CD14-positive monocyte (primary cell): ENCODE data around the gene SARNP. TPM values are rescaled to one million over a fixed set of nuclear protein-coding genes. Genes with fewer than 3 reads are reported as not detected.
A peak's percentile ranks its signal among the peaks of the same experiment; 100 is the strongest.

Experiments
- DNase-seq, 3 donors: peaks; one replicate each; pipeline ENCODE4 v3.0.0-alpha.2; 2011 to 2022
- H2AFZ ChIP-seq: 2 replicates; pipeline ENCODE4 v1.6.0; 2012; ENCODE audit warnings: mild to moderate bottlenecking, low read depth, low read length, inconsistent platforms; ENCODE audit not compliant: insufficient read depth, poor library complexity, severe bottlenecking
- H3K27ac ChIP-seq, 2 donors: 1 replicate in 1 of 2; 2 replicates in 1 of 2; pipeline ENCODE4 v1.5.1; 2012 to 2013; ENCODE audit warnings: low read length in 2 of 2, control low read depth in 1 of 2, inconsistent platforms in 1 of 2, low read depth in 1 of 2, mild to moderate bottlenecking in 1 of 2
- H3K27me3 ChIP-seq, 2 donors: one replicate each; pipeline versions ENCODE4 v1.6.0 to v1.6.1; 2011 to 2013; ENCODE audit warnings: low read length in 2 of 2; ENCODE audit not compliant: control insufficient read depth in 2 of 2, insufficient read depth in 2 of 2
- H3K36me3 ChIP-seq, 2 donors: replicated peaks in 1 of 2; 1 replicate in 1 of 2; 2 replicates in 1 of 2; pipeline versions ENCODE4 v1.5.1 to v1.6.1; 2012 to 2013; ENCODE audit warnings: low read length in 2 of 2, control low read depth in 1 of 2, inconsistent platforms in 1 of 2, mild to moderate bottlenecking in 1 of 2; ENCODE audit not compliant: insufficient read depth in 2 of 2, control insufficient read depth in 1 of 2
- H3K4me1 ChIP-seq, 2 donors: 1 replicate in 1 of 2; 2 replicates in 1 of 2; pipeline versions ENCODE4 v1.5.1 to v1.6.1; 2012 to 2013; ENCODE audit warnings: low read length in 2 of 2, control low read depth in 1 of 2, inconsistent platforms in 1 of 2, mild to moderate bottlenecking in 1 of 2, moderate library complexity in 1 of 2; ENCODE audit not compliant: insufficient read depth in 2 of 2, control insufficient read depth in 1 of 2
- H3K4me2 ChIP-seq: replicated peaks from 2 replicates; pipeline ENCODE3; 2012; ENCODE audit warnings: low read length, moderate library complexity, mild to moderate bottlenecking; ENCODE audit not compliant: poor library complexity, severe bottlenecking; ENCODE audit errors: extremely low read depth
- H3K4me3 ChIP-seq, 3 experiments: fragments of 200-600 bp in 1 of 3; sonication (generic) in 1 of 3; replicated peaks in 1 of 3; 1 replicate in 2 of 3; 2 replicates in 1 of 3; pipeline ENCODE4 v1.5.1; 2011 to 2013; ENCODE audit warnings: low read length in 3 of 3, mild to moderate bottlenecking in 3 of 3, control low read depth in 2 of 3, low read depth in 2 of 3, inconsistent platforms in 1 of 3, moderate library complexity in 1 of 3
- H3K79me2 ChIP-seq: 2 replicates; pipeline ENCODE4 v1.6.0; 2012; ENCODE audit warnings: mild to moderate bottlenecking, control low read depth, inconsistent platforms, low read length, moderate library complexity; ENCODE audit not compliant: insufficient read depth
- H3K9ac ChIP-seq: 2 replicates; pipeline ENCODE4 v1.6.0; 2017; ENCODE audit warnings: low read length, mild to moderate bottlenecking; ENCODE audit not compliant: insufficient read depth, poor library complexity, severe bottlenecking
- H3K9me3 ChIP-seq, 2 donors: replicated peaks in 1 of 2; 1 replicate in 1 of 2; 2 replicates in 1 of 2; pipeline versions ENCODE4 v1.5.1 to v1.6.1; 2012 to 2013; ENCODE audit warnings: low read length in 2 of 2, control low read depth in 1 of 2; ENCODE audit not compliant: control insufficient read depth in 1 of 2, insufficient read depth in 1 of 2
- H4K20me1 ChIP-seq: 2 replicates; pipeline ENCODE4 v1.6.0; 2012; ENCODE audit warnings: mild to moderate bottlenecking, low read length, control low read depth, moderate library complexity; ENCODE audit not compliant: insufficient read depth
- H3K27ac Mint-ChIP-seq, 7 donors: one replicate each; pipeline ENCODE4 v1.8.0; 2020; ENCODE audit warnings: mild to moderate bottlenecking in 7 of 7, mixed read lengths in 7 of 7, moderate library complexity in 6 of 7, inconsistent platforms in 2 of 7
- H3K27me3 Mint-ChIP-seq, 3 donors: one replicate each; pipeline ENCODE4 v1.8.0; 2021 to 2022; ENCODE audit warnings: low read depth in 3 of 3, mild to moderate bottlenecking in 3 of 3, mixed read lengths in 3 of 3, moderate library complexity in 3 of 3, inconsistent platforms in 1 of 3
- H3K36me3 Mint-ChIP-seq, 2 donors: one replicate each; pipeline ENCODE4 v1.8.0; 2020; ENCODE audit warnings: mixed read lengths in 2 of 2, inconsistent platforms in 1 of 2, mild to moderate bottlenecking in 1 of 2
- H3K4me1 Mint-ChIP-seq: one replicate; pipeline ENCODE4 v1.8.0; 2020; ENCODE audit warnings: mild to moderate bottlenecking, mixed read lengths
- H3K4me3 Mint-ChIP-seq, 2 donors: one replicate each; pipeline ENCODE4 v1.8.0; 2020; ENCODE audit warnings: mild to moderate bottlenecking in 2 of 2, mixed read lengths in 2 of 2, moderate library complexity in 1 of 2
- H3K9me3 Mint-ChIP-seq, 7 donors: one replicate each; pipeline ENCODE4 v1.8.0; 2020 to 2022; ENCODE audit warnings: mixed read lengths in 7 of 7, mild to moderate bottlenecking in 6 of 7, moderate library complexity in 6 of 7, inconsistent platforms in 2 of 7
- CTCF ChIP-seq: fragments of 200-600 bp; IDR thresholded peaks from one replicate; pipeline ENCODE4 v1.8.0; 2022; ENCODE audit warnings: antibody characterized with exemption, mild to moderate bottlenecking
- WGBS: methylation state at CpG from one replicate; pipeline ENCODE4 v1.1.5; 2013; ENCODE audit warnings: missing lambda C conversion rate; ENCODE audit not compliant: insufficient coverage; 5-methylcytosine and 5-hydroxymethylcytosine counted together
- intact Hi-C, 2 donors: fragments of 100-400 bp; cut with micrococcal nuclease; formaldehyde crosslinking; loops; one replicate each; pipeline versions ENCODE4 v1.15.0 to v1.15.1; 2023
- polyA plus RNA-seq, 3 donors: library from polyadenylated mRNA; depleted of rRNA in 1 of 3; unstranded in 2 of 3; stranded (reverse) in 1 of 3; fragments of 300-500 nt in 2 of 3; fragments of >200 nt in 1 of 3; fragmentation: Illumina TruSeq in 2 of 3; gene quantifications; 1 replicate in 2 of 3; 2 replicates in 1 of 3; pipeline ENCODE4 v1.2.3, GENCODE V29; 2012 to 2021

The SARNP gene
- polyA plus RNA-seq, 3 donors = 28.9 to 139 (median 98.6) TPM

- H3K27ac Mint-ChIP-seq = peak overlapping the region in 6 of 7 donors; percentile 85 to 95 (median 92)
- H3K9me3 ChIP-seq = no peaks in the 10 kb centered on the region
- H3K4me3 ChIP-seq = peak overlapping the region in 1 of 3 experiments; percentile 89
- peak overlapping the region; percentile 86 for H3K4me2 ChIP-seq
- intact Hi-C loops = loop anchor here (2.0 to 10.0 kb wide), 2 partner anchors 98 to 286 kb away; partner anchors contain the start of genes PYM1 (in 1 of the 2), RPL41 (in 1 of the 2) and ZC3H10 (in 1 of the 2)
- peaks cover 4% of the 10 kb centered on the region for H4K20me1 ChIP-seq
- H3K27ac ChIP-seq = peak overlapping the region; percentile 15 to 86
- peaks cover 5 to 11% of the 10 kb centered on the region in 2 donors for H3K36me3 ChIP-seq
- no peaks in the 10 kb centered on the region for H3K9me3 Mint-ChIP-seq
- H3K27me3 ChIP-seq = no peaks in the 10 kb centered on the region
- H2AFZ ChIP-seq = peak overlapping the region; percentile 93
- H3K4me1 ChIP-seq = peaks cover 47 to 54% of the 10 kb centered on the region in 2 donors
- no peak for TF ChIP-seq CTCF
- no peak overlapping the region for H3K9ac ChIP-seq
- H3K4me1 Mint-ChIP-seq = peaks cover 57% of the 10 kb centered on the region
- peaks cover 62% of the 10 kb centered on the region for H3K79me2 ChIP-seq
- 100% methylated on average over 2 of the region's 5 CpGs for WGBS
- no peak for DNase-seq
- H3K4me3 Mint-ChIP-seq = peak overlapping the region; percentile 91 to 96
- peaks cover 0 to 2% (median 0%) of the 10 kb centered on the region in 3 donors for H3K27me3 Mint-ChIP-seq
- H3K36me3 Mint-ChIP-seq = peaks cover 10 to 14% of the 10 kb centered on the region in 2 donors
These were observed 10.8 kb upstream of the SARNP start for GRCh38 chr12:55828357-55828756.

- Histone ChIP-seq H3K9me3 (no peaks in the 10 kb centered on the region), H3K27me3 (no peaks in the 10 kb centered on the region), H3K9ac (no peak overlapping the region), H3K27ac (peak overlapping the region; percentile 3 to 86), H3K4me2 (peak overlapping the region; percentile 21), H4K20me1 (peaks cover 4% of the 10 kb centered on the region), H2AFZ (peak overlapping the region; percentile 31), H3K4me1 (peaks cover 47 to 54% of the 10 kb centered on the region in 2 donors), H3K4me3 (peak overlapping the region in 1 of 3 experiments; percentile 89), H3K36me3 (peaks cover 10 to 17% of the 10 kb centered on the region in 2 donors), H3K79me2 (peaks cover 62% of the 10 kb centered on the region)
- H3K4me1 Mint-ChIP-seq = peaks cover 57% of the 10 kb centered on the region
- DNase-seq = no peak
- peak overlapping the region in 1 of 2 donors; percentile 96 for H3K4me3 Mint-ChIP-seq
- intact Hi-C loops = loop anchor here (2.0 to 10.0 kb wide), 2 partner anchors 99 to 287 kb away; partner anchors contain the start of genes PYM1 (in 1 of the 2), RPL41 (in 1 of the 2) and ZC3H10 (in 1 of the 2)
- H3K27ac Mint-ChIP-seq = peak overlapping the region in 6 of 7 donors; percentile 72 to 95 (median 86)
- peaks cover 0 to 2% (median 0%) of the 10 kb centered on the region in 3 donors for H3K27me3 Mint-ChIP-seq
- no peak for TF ChIP-seq CTCF
- WGBS = 98% methylated on average over 11 of the region's 15 CpGs
- H3K36me3 Mint-ChIP-seq = peaks cover 16 to 20% of the 10 kb centered on the region in 2 donors
- no peaks in the 10 kb centered on the region for H3K9me3 Mint-ChIP-seq
These were observed 10.3 kb upstream of the SARNP start for GRCh38 chr12:55827806-55828205.
